Measurements from ENCODE around the gene SDF4.
"Not testable (repeated sequence)": the region's sequence is repeated elsewhere in the genome, so short reads cannot be mapped to it uniquely, and the experiment has no call there.

The SDF4 gene

DNA sequence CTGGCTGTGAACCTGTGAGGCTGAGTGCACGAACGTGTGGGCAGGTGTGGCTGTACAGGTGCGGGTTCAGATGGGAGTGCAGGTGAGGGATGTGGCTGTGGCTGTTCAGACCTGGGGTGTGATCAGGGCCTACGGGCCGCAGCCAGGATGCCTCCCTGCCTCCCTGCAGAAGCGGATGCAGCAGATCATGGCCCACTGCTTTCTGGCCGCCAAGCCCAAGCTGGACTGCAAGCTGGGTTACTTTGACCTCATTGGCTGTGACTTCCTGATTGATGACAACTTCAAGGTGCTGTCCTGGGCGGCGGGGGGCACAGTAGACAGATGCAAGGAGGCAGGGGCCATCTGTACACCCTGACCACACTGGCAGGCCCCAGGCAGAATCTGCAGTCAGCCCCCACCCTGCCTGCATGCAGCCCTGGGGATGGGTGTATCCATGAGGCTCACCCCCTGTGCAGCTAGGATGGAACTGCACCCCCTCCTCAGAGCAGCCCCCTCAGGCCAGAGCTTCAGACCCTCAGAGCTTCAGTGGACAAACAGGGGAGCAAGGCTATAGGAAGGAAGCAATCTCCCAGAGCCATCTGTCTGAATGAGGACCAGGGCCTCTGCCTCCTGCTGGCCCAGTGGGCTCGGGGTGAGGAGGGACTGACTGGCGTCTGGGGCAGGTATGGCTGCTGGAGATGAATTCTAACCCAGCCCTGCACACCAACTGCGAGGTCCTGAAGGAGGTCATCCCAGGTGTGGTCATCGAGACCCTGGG lies 35.2 kb downstream of the SDF4 start:
- DNase-seq = no peak

DNA sequence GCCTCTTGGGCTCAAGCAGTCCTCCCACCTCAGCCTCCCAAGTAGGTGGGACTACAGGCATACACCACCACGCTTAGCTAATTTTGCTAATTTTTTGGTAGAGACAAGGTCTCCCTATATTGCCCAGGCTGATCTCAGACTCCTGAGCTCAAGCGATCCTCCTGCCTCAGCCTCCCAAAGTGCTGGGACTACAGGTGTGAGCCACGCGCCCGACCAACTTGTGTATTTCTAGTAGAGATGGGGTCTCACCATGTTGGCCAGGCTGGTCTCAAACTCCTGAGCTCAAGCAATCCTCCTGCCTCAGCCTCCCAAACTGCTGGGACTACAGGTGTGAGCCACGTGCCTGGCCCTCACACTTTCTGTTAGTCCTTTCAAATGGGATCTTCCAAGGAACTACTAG lies 36.1 kb downstream of the SDF4 start:
- DNase-seq = not testable (repeated sequence)

DNA sequence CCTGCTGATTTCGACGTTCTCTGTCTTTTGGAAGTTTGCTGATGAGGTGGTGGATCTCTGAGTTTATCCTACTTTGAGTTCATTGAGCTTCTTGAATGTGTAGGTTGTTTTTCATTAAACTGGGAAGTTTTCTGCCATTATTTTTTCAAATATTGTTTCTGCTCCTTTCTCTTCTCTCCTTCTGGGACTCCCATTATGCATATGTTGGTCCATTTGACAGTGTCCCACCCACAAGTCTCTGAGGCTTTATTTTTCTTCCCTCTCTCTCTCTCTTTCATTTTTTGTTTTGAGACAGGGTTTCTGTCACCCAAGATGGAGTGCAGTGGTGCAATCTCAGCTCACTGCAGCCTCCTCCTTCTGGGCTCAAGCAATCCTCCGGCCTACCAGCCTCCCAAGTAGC lies 37.1 kb downstream of the SDF4 start:
- no peak for DNase-seq

DNA sequence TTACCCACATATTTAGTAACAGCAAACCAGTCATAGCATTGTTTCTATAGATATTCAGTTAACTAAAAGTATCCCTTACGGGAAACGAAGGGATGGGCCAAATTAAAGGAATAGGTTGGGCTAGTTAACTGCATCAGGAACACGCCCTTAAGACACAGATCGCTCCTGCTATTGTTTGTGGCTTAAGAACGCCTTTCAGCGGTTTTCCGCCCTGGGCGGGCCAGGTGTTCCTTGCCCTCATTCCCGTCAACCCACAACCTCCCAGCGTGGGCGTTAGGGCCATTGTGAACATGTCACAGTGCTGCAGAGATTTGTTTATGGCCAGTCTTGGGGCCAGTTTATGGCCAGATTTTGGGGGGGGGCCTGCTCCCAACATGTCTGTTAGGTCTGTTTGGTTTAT lies 40.1 kb downstream of the SDF4 start:
- DNase-seq = no peak

DNA sequence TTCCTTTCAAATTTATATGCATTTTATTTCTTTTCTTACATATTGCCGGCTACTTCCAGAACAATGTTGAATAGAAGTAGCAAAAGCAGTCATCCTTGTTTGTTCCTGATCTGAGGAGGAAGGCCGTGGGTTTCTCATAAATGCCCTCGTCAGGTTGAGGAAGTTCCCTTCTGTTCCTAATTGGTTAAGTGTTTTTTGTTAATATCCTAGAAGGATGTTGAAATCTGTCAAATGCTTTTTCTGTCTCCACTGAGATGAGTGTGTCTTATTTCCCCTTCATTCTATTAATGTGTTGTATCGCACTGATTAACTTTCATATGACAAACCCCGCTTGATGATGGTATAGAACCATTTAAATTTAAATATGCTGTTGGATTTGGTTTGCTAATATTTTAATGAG lies 42.7 kb downstream of the SDF4 start:
- DNase-seq = no peak

DNA sequence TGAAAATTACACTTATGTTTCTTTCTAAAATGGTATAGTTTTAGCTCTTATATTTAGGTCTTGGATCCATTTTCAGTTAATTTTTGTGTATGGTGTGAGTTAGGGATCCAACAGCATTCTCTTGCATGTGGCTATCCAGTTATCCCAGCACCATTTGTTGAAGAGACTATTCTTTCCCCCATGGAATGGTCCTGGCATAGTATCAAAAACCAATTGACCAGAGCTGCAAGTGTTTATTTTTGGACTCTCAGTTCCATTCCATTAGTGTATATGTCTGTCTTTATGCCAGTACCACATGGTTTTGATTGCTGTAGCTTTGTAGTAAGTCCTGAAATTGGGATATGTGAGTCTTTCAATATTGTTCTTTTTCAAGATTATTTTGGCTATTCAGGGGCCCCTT lies 43.9 kb downstream of the SDF4 start:
- no peak for DNase-seq

DNA sequence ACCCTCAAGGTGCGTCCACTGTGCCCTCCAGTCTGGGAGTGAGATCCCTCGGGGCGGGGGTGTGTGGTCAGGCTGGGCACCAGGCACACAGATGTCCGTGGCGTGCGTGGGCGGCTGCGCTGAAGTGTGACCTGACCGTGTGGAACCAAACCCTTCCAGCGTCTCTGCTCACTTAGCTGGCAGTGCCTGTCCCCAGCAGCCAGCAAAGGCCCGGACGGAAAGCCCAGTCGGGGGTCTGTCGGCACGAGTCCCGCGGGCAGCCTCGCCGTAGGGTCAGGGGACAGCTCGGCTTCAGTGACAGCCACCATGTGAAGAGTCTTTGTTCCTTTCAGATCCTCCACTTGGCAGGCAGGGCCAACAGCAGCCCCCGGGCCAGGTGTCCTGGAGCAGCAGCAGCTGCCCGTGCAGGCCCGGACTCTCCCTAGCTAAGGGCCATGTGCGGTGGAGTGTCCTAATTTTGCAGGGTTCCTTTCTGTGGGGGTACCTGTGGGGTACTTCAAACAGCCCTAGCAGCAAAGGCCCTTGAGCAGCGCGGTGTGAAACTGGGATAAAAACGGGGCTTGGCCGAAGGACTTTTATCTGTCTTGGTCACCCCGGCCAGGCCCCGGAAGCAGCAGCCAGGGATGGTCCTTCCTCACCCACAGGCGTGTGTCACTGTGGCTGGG lies 46.6 kb downstream of the SDF4 start:
- no peak for DNase-seq

DNA sequence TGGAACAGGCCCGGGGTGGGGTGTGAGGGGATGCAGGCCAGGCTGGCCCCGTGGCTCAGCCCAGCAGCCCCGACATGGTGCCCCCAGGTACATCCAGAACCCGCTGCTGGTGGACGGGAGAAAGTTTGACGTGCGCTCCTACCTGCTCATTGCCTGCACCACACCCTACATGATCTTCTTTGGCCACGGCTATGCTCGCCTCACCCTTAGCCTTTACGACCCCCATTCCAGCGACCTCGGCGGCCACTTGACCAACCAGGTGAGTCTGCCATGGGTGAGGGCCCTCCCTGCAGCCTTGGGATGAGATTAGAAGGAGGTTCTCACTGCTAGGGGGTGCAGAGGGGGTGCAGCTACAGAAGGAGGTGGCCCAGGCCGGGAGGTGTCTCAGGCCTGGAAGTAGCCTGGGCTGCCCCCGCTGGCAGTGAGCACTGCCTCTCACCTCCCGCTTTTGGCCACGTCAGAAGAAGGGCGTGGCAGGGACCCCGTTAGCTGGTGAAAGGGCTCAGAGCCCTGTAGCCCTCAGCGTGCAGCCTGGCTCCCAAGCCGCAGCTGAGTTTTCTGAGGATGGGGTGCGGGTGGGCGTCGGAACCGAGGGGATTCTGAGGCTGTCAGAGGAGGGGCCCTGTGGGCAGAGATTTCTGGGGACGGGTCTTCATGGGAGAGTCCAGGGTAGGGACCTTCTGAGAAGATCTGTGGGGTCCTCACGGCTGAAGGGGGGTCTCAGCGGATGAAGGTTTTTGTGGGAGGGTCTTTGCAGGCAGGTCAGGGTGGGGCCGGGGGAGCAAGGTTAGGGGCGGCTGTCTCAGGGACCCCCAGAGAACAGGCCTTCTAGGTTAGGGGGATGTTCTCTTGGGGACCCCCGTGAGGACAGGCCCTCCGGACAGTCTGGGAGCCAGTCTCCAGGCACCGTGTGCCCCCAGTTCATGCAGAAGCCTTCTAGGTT lies 47.7 kb downstream of the SDF4 start:
- no peak for DNase-seq

DNA sequence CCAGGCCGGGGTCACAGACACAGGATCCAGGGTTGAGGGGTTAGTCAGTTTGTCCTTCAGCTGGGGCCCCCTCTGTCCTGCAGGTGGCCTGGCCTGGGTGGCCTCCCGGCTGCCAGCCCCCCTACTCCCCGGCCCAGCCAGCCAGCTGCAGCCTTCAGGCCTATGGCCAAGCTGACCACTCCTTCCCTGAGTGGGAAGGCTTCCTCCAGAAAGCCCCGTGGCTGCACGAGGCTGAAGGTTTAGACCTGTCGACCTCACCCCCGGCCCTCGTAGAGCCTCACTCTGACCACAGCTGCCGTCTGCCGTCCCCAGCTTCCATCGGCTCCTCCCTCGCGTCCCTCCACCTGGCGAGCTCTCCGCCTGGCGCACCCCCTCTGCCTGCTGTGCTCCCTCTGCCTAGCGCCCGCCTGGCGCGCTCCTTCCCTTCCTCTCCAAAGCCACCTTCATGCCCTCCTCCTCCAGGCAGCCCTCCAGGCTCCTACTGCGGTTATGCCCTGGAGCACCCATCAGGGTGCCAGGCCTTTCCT lies 48.5 kb downstream of the SDF4 start:
- DNase-seq = no peak

DNA sequence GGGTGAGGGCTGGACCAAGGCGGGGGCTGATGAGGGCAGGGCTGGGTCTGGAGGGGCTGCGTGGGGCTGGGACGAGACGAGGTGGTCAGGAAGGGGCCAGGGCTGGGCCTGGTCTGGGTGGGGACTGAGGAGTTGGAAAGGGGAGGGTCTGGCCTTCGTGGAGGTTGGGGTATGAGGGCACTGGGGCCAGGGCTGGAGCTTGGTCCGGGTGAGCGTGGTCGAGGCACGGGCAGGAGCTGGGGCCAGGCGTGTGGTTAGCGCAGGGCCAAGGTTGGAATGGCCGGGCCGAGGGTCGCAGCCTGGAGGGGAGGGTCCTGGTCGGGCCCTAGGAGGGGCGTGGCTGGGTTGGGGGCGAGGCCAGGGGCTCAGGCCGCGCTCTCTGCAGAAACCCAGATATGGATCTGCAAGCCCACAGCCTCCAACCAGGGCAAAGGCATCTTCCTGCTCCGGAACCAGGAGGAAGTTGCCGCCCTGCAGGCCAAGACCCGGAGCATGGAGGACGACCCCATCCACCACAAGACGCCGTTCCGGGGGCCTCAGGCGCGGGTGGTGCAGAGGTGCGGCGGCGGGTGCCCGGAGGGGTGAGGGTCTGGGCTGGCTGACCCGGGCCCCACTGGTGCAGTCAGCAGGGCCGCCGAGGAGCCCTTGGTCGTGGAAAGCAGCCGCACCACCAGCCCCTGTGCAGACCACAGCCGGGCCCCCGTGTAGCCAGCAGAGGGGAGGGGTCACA lies 49.1 kb downstream of the SDF4 start:
- DNase-seq = no peak

DNA sequence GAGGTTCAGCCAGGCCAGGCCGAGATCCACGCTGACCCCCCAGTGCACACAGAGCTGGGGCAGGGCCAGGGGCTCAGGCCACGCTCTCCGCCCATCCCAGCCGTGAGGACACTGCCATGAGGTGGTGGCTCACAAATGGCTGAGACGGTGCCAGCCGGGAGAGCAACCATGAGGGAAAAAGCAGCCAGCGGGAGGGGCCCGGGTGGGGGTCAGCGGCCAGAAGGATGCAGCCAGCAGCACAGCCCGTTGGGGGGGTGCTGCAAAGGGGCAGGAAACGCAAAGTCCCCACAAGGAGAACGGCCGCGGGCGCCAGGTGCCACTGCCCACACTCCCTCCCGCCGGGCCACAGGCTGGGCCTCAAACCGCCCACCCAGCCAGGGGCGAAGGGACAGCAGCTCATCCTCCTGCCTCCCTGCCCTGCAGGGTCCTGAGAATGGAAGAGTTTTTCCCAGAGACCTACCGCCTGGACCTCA lies 49.8 kb downstream of the SDF4 start:
- DNase-seq = no peak

DNA sequence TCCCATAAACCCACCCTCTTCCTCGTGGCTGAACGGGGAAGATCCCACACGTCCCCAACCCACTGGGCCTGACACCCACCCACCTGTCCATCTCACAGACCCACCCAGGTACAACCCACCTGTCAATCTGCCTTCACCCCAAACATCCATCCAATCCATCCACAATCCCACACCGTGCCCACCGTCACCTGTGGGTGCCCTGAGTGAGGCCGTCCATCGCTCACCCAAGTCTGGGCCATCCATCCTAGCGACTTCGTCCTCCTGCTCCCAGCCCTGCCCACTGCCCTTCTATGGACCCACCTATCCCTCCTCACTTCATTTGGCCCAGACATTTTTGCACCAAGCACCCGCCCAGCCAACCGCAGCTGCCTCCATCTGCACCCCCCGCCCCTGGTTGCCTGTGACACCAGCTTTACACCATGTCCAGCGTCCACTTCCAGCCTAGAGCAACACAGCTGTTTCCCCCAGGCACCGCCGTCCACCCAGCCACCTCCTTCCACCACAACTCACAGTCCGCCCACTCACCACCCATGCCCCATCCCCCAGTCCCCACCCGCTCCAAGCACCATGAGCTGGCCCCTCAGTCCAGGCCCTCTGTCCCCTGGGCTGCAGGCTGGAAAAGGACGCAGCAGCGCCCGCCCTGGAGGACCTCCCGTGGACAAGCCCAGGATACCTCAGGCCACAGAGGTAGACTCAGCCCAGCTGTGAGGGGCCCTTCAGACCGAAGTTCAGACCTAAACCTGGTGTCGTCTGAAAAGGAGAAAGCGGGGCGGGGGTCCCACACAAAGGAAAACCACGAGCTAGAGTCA lies 50.5 kb downstream of the SDF4 start:
- no peak for DNase-seq

DNA sequence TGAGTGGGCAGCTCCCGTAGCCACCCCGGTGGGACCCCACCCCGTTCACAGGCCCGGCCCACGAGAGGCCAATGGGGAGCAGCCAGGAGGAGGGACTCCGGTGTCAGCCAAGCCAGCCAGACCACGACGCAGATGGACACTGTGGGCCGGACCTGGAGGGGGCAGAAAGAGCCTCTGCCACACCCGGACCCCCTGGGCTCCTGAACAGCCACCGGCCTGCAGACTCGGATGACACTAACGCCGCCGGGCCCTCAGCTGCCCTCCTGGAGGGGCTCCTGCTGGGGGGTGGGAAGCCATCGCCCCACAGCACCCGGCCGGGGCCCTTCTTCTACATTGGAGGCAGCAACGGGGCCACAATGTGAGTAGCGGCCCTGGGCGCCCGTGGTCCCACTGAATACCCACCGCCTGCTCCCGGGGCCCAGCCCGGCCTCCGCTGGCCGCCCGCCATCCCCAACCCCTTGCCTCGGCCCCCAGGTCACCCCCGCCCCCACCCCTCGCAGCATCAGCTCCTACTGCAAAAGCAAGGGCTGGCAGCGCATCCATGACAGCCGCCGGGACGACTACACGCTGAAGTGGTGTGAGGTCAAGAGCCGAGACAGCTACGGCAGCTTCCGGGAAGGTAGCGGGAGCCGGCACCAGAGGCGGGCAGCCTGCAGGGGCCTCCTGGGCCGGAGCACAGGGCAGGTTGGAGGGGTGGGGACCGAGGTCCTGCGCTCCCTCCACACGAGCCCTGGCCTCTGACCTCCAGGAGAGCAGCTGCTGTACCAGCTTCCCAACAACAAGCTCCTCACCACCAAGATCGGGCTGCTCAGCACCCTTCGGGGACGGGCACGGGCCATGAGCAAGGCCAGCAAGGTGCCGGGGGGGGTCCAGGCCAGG lies 51.6 kb downstream of the SDF4 start:
- no peak for DNase-seq

DNA sequence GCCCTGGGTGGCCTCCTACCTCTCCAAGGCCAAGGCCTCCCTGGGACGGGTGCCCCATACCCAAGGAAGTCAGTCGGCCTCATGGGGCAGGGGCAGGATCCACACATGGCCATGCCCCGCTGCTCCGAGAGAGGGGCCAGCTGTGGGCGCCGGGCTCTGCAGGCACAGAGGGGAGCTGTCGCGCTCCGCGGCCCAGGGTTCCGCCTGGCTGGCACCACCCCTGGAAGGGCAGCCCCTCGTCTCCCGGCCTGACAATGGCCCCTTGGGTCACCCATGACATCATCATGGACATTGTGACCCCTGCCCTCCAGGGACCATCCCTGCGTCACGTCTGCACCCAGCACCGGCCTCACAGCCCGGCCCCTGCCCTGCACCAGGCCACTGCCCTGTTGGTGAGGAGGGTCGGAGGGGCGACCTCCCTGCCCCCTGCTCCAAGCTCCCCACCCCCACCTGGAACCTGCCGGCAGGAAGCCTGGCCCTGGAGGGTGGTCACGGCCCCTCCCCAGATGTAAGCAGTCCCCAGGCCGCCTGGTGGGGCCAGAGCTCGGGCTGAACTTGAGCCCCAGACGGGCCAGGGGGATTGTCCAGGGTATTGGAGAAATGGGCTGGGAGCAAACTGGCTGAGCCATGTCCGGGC lies 52.3 kb downstream of the SDF4 start:
- DNase-seq = no peak

DNA sequence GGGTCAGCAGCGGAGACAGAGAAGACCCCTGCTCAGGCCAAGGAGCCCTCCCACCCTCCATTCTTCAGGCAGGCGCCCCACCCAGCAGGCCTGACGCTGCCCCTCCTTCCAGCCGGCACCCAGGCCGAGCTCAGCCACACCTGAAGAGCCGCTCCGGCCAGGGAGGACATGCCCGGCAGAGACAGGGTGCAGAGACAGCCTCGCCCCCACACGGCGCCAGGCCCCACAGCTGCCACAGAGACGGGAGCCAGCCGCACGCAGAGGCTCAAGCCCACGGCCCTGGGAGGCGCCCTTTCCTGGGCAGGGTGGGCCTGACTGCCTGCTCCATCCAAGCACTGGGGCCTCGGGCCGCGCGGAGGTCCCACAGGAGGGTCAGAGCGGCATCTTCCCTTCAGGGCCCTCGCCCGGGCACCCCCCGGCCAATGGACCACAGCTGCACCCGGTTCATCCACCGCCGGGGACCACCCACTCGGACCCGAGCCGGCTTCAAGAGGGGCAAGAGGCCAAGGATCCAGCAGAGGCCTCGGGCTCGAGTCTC lies 52.9 kb downstream of the SDF4 start:
- DNase-seq = no peak

DNA sequence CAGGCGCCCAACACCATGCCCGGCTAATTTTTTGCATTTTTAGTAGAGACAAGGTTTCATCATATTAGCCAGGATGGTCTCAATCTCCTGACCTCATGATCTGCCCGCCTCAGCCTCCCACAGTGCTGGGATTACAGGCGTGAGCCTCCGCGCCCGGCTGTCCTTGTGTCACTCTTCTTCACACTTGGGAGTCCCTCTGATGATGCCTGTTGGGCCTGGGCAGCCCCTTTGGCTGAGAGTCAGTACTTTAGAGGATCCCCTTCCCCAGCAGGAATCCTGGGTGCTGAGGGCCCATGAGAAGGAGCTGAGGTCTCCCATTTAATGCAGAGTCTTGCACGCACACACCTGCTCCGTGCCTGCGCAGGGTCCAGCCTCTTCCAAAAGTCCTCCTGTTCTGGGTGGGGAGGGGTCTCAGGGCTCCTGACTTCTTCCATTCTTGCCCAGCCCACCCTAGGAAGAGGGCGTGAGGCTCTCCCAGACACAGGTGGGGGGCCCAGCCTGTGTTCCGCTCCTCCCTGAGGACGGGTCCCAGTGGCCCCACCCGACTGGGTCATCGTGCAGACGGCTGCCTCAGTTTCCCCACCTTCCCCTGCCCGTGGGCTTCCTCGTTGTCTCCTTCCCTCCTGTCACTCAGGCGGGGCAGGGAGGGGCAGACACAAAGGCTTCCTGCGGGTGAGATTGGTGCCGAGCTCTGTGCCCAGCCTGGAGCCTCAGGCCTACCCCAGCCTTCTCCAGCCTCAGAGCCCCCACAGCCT lies 54.2 kb downstream of the SDF4 start:
- no peak for DNase-seq

DNA sequence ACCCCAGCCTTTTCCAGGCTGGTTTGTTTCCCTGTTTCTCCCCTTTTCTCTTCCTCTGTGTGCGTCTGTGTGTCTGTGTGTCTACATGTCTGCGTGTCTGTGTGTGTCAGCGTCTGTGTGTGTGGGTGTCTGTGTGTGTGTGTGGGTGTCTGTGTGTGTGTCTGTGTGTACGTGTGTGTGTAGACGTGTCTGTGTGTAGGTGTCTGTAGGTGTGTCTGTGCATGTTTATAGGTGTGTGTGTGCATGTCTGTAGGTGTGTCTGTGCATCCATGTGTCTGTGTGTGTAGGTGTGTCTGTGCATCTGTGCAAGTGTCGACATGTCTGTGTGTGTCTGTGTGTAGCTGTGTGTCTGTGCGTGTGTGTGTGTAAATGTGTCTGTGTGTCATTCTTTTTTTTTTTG lies 54.9 kb downstream of the SDF4 start:
- DNase-seq = no peak

DNA sequence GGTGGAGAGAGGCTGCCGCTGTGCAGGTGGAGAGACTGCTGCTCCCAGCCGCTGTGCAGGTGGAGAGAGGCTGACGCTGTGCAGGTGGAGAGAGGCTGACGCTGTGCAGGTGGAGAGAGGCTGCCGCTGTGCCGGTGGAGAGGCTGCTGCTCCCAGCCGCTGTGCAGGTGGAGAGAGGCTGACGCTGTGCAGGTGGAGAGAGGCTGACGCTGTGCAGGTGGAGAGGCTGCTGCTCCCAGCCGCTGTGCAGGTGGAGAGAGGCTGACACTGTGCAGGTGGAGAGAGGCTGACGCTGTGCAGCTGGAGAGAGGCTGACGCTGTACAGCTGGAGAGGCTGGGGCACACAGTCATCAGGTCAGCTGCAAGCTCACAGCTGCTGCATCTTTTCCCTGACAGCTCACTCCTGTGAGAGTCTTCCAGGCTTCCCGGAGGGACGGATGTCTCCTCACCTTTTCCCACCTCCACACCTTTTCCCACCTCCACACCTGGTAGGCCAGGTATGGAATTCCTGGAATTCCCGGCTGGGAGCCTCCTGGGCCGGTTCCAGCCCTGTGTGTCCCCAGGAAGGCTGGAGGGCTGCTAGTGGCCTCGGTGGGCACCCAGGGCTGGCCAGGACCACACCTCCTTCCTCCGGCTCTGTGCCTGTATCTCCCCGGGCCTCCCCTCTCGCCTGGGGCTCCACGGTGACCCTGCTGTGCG lies 55.6 kb downstream of the SDF4 start:
- DNase-seq = not testable (repeated sequence)
